Measurements from ENCODE around the gene HOOK2.
"Not testable (repeated sequence)": the region's sequence is repeated elsewhere in the genome, so short reads cannot be mapped to it uniquely, and the experiment has no call there.

Gene HOOK2

GRCh38 chr19:12720851-12721655 lies 54.3 kb downstream of the HOOK2 start:
- ATAC-seq: no peak
- no peak for DNase-seq

GRCh38 chr19:12720296-12720695 lies 55.1 kb downstream of the HOOK2 start:
- DNase-seq (no peak), ATAC-seq (no peak)

GRCh38 chr19:12715929-12716328 lies 59.4 kb downstream of the HOOK2 start:
- DNase-seq: no peak
- no peak for ATAC-seq

- DNase-seq: no peak
- ATAC-seq: no peak
These were observed 60.2 kb downstream of the HOOK2 start for GRCh38 chr19:12715102-12715501.

GRCh38 chr19:12713304-12713703 lies 62.0 kb downstream of the HOOK2 start:
- not testable (repeated sequence) for ATAC-seq, DNase-seq

All from stimulated activated naive CD8-positive, alpha-beta T cell treated with anti-CD3 and anti-CD28 coated beads, Interleukin-15, Interleukin-2, amounts not matched to agents 100 U/mL and 50 U/mL, for 24 hours (primary cell).